GM12878 (cell line): ENCODE results near the gene GMCL2. TPM values are rescaled to one million over a fixed set of nuclear protein-coding genes. Genes with fewer than 3 reads are reported as not detected.

Experiments
- ATAC-seq: fragments of 200-7000 bp; cut with Tn5 transposase; 3 replicates; pipeline ENCODE4 v1.9.1; 2020; ENCODE audit warnings: mild to moderate bottlenecking, moderate library complexity
- BruUV-seq: library from RNA; stranded (reverse); fragments of 400-500 nt; replicated peaks from 2 replicates; lab custom pipeline; 2021; lab: Mats Ljungman, UMichigan
- CTCF ChIA-PET: fragments of 300-600 bp; sonication (Branson Sonifier 250); formaldehyde crosslinking; extraction: SDS; loops from one replicate; lab custom pipeline; 2021; ENCODE audit warnings: inconsistent platforms; lab: Yijun Ruan, JAX
- POLR2A ChIA-PET: fragments of 350-600 bp; formaldehyde crosslinking; extraction: SDS; loops from one replicate; lab custom pipeline; 2021; ENCODE audit warnings: inconsistent platforms; lab: Charles Lee
- RAD21 ChIA-PET: fragments of 300-600 bp; sonication (Branson Sonifier 250); formaldehyde crosslinking; loops from one replicate; lab custom pipeline; 2023; ENCODE audit warnings: antibody characterized with exemption; ENCODE audit not compliant: unreplicated experiment; lab: Charles Lee
- SMC1A ChIA-PET: fragments of 300-600 bp; sonication (Branson Sonifier 250); formaldehyde crosslinking; loops from one replicate; lab custom pipeline; 2023; ENCODE audit not compliant: unreplicated experiment, uncharacterized antibody; lab: Charles Lee
- DNase-seq: peaks from one replicate; pipeline ENCODE4 v3.0.0-alpha.2; 2011; ENCODE audit warnings: low read depth, low spot score
- FAIRE-seq: peaks from 3 replicates; lab custom pipeline; 2011; peaks lifted over from hg19 to GRCh38; lab: Jason Lieb, UNC
- H2AFZ ChIP-seq: 2 replicates; pipeline ENCODE4 v1.6.0; 2011; ENCODE audit warnings: low read depth, low read length, control low read depth; ENCODE audit not compliant: control insufficient read depth
- H3K27ac ChIP-seq: 2 replicates; pipeline ENCODE4 v1.5.1; 2011; ENCODE audit warnings: control low read depth; ENCODE audit not compliant: control insufficient read depth, insufficient read depth
- H3K27me3 ChIP-seq, 2 experiments: replicated peaks in 1 of 2; 2 replicates each; pipeline versions ENCODE4 v1.6.0 to v1.6.1; 2011; ENCODE audit warnings: low read length in 1 of 2; ENCODE audit not compliant: control insufficient read depth in 2 of 2, insufficient read depth in 2 of 2
- H3K36me3 ChIP-seq, 2 experiments: 2 replicates each; pipeline ENCODE4 v1.5.1; 2011; ENCODE audit warnings: low read length in 1 of 2; ENCODE audit not compliant: control insufficient read depth in 2 of 2, insufficient read depth in 2 of 2
- H3K4me1 ChIP-seq: 2 replicates; pipeline ENCODE4 v1.6.1; 2011; ENCODE audit warnings: mild to moderate bottlenecking, low read length, moderate library complexity, mixed read lengths; ENCODE audit not compliant: control insufficient read depth, insufficient read depth
- H3K4me2 ChIP-seq: 2 replicates; pipeline ENCODE4 v1.6.0; 2011; ENCODE audit warnings: control low read depth; ENCODE audit not compliant: control insufficient read depth, insufficient read depth
- H3K4me3 ChIP-seq: fragments of 200-600 bp; sonication (generic); 2 replicates; pipeline ENCODE4 v1.5.1; 2016
- H3K79me2 ChIP-seq: 2 replicates; pipeline ENCODE4 v1.6.0; 2011; ENCODE audit warnings: low read length; ENCODE audit not compliant: control insufficient read depth, insufficient read depth
- H3K9ac ChIP-seq: 2 replicates; pipeline ENCODE4 v1.8.0; 2011; ENCODE audit warnings: low read length, control low read depth, mixed read lengths; ENCODE audit not compliant: control insufficient read depth, insufficient read depth
- H3K9me3 ChIP-seq: replicated peaks from 3 replicates; pipeline ENCODE4 v1.5.1; 2011; ENCODE audit warnings: mild to moderate bottlenecking, low read length; ENCODE audit not compliant: control insufficient read depth, insufficient read depth
- H4K20me1 ChIP-seq: 2 replicates; pipeline ENCODE4 v1.6.0; 2011; ENCODE audit not compliant: control insufficient read depth, insufficient read depth
- BACH1 ChIP-seq: fragments of 450-650 bp; IDR thresholded peaks from 2 replicates; pipeline ENCODE4 v1.6.1; 2017; ENCODE audit warnings: mild to moderate bottlenecking, borderline replicate concordance
- CREM ChIP-seq: IDR thresholded peaks from 2 replicates; pipeline ENCODE4 v1.6.1; 2014; ENCODE audit warnings: antibody characterized with exemption, low read depth
- EED ChIP-seq: sonication (generic); IDR thresholded peaks from 2 replicates; pipeline ENCODE4 v1.6.1; 2016; ENCODE audit warnings: antibody characterized with exemption, low read depth
- EZH2 ChIP-seq: IDR thresholded peaks from 2 replicates; pipeline ENCODE4 v1.6.1; 2012; ENCODE audit warnings: low read depth, mild to moderate bottlenecking, control low read depth, inconsistent platforms, low read length, borderline replicate concordance; ENCODE audit not compliant: control insufficient read depth
- IRF5 ChIP-seq: fragments of 450-650 bp; IDR thresholded peaks from 2 replicates; pipeline ENCODE4 v1.6.1; 2017; ENCODE audit warnings: borderline replicate concordance
- JUND ChIP-seq: IDR thresholded peaks from 2 replicates; pipeline ENCODE4 v1.6.1; 2012; ENCODE audit warnings: low read depth, mild to moderate bottlenecking, low read length, improper control_type of control experiment, moderate library complexity
- MXI1 ChIP-seq: fragments of 150-350 bp; IDR thresholded peaks from 2 replicates; pipeline ENCODE4 v1.6.1; 2011; ENCODE audit warnings: low read depth, mild to moderate bottlenecking, inconsistent platforms, low read length, improper control_type of control experiment
- MYB ChIP-seq: fragments of 150-350 bp; IDR thresholded peaks from 2 replicates; pipeline ENCODE4 v1.6.1; 2014; ENCODE audit warnings: mild to moderate bottlenecking, low read depth, low read length, borderline replicate concordance
- NKRF ChIP-seq: fragments of 450-650 bp; conservative IDR thresholded peaks from 2 replicates; pipeline ENCODE4 v1.6.1; 2017; ENCODE audit warnings: mild to moderate bottlenecking, moderate library complexity
- PKNOX1 ChIP-seq: fragments of 450-650 bp; IDR thresholded peaks from 2 replicates; pipeline ENCODE4 v1.6.1; 2016; ENCODE audit warnings: mild to moderate bottlenecking
- RELA ChIP-seq: fragments of 450-650 bp; IDR thresholded peaks from 2 replicates; pipeline ENCODE4 v1.8.0; 2014; ENCODE audit warnings: borderline replicate concordance; ENCODE audit not compliant: partially characterized antibody
- SMAD5 ChIP-seq: IDR thresholded peaks from 2 replicates; pipeline ENCODE4 v1.6.1; 2016; ENCODE audit warnings: antibody characterized with exemption, low read depth
- TARDBP ChIP-seq: IDR thresholded peaks from 2 replicates; pipeline ENCODE4 v1.6.1; 2016; ENCODE audit warnings: borderline replicate concordance
- WGBS: methylation state at CpG from one replicate; pipeline ENCODE4 v1.1.6; 2016; ENCODE audit warnings: low lambda C conversion rate; ENCODE audit not compliant: insufficient replicate concordance, insufficient coverage; ENCODE audit errors: missing lambda C conversion rate; 5-methylcytosine and 5-hydroxymethylcytosine counted together
- in situ Hi-C: fragments of 300-500 bp; cut with MboI; formaldehyde crosslinking; loops from 9 replicates; pipeline ENCODE4 v1.14.3; 2018; ENCODE audit warnings: mixed read lengths
- intact Hi-C: fragments of 100-400 bp; cut with micrococcal nuclease; formaldehyde crosslinking; loops from one replicate; pipeline ENCODE4 v1.14.2; 2022; ENCODE audit not compliant: unreplicated experiment
- polyA plus RNA-seq, 11 experiments: library from polyadenylated mRNA; depleted of rRNA in 4 of 11; unstranded in 6 of 11; stranded (reverse) in 5 of 11; fragments of >200 nt; fragmentation: Nextera tagmentation in 4 of 11; fragmentation: Illumina TruSeq in 1 of 11; extraction: Ambion mirVana in 4 of 11; extraction: Trizol in 1 of 11; gene quantifications; 1 replicate in 1 of 11; 2 replicates in 10 of 11; pipeline versions ENCODE4 v1.2.1 to v1.2.3, GENCODE V29; 2011 to 2016; ENCODE audit warnings: inconsistent platforms in 2 of 11, missing spikeins in 2 of 11, low read depth in 1 of 11
- total RNA-seq, 4 experiments: library from RNA; depleted of rRNA in 3 of 4; stranded (reverse); fragments of >200 nt in 3 of 4; fragmentation: Illumina TruSeq in 1 of 4; extraction: Trizol in 1 of 4; gene quantifications; 2 replicates each; pipeline versions ENCODE4 v1.2.1 to v1.2.3, GENCODE V29; 2013 to 2021
- TF ChIP-seq, protein P1 (sequence below): fragments of 450-650 bp; IDR thresholded peaks from 2 replicates; pipeline ENCODE4 v1.6.1; 2017; ENCODE audit warnings: antibody characterized with exemption, mild to moderate bottlenecking, moderate library complexity
- TF ChIP-seq, protein P2 (sequence below): fragments of 450-650 bp; IDR thresholded peaks from 2 replicates; pipeline ENCODE4 v1.6.1; 2018; ENCODE audit warnings: mild to moderate bottlenecking, low read depth, moderate library complexity; ENCODE audit not compliant: partially characterized antibody

Gene GMCL2
- total and polyA plus RNA-seq, 10 of the 15 experiments (the other 5 are each of a cell fraction or from before 2014, with no cell fraction given), result 0.07 TPM; not detected in 9

DNA sequence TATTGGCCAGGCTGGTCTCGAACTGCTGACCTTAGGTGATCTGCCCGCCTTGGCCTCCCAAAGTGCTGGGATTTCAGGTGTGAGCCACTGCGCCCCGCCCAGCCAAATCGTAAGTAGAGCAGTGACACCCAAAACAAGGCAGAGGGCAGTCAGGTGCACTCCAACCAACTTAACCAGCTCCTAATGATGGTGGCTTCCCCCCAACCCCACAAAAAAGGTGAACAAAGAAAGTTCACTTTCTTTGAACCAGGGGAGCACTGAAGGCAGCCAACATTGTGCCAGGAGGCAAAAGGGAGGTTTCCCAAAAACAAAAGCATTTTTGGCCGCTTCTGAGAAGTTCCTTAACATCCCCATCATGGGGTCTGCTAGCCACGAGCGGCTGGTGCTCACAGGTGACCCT lies 9.6 kb downstream of the GMCL2 start:
- H3K27ac ChIP-seq, result no peak overlapping the region
- no peak overlapping the region for H2AFZ ChIP-seq
- POLR2A ChIA-PET, result no interaction called here
- H3K36me3 ChIP-seq, result no peaks in the 10 kb centered on the region
- FAIRE-seq, result no peak
- H3K4me2 ChIP-seq, result no peak overlapping the region
- in situ Hi-C loops, result no loop called here
- SMC1A ChIA-PET, result no interaction called here
- CTCF ChIA-PET, result no interaction called here
- no peaks in the 10 kb centered on the region for H4K20me1 ChIP-seq
- DNase-seq, result no peak
- no peaks in the 10 kb centered on the region for H3K4me1 ChIP-seq
- no peaks in the 10 kb centered on the region for H3K79me2 ChIP-seq
- intact Hi-C loops, result no loop called here
- H3K9me3 ChIP-seq, result no peaks in the 10 kb centered on the region
- H3K4me3 ChIP-seq, result no peak overlapping the region
- H3K9ac ChIP-seq, result no peak overlapping the region
- BruUV-seq, result no TSS peak
- no peaks in the 10 kb centered on the region; a peak in 1 of 4 replicates for H3K27me3 ChIP-seq
- 39% methylated on average over 8 of the region's 8 CpGs for WGBS
- RAD21 ChIA-PET, result no interaction called here
- ATAC-seq, result no peak
- TF ChIP-seq, protein P1, sequence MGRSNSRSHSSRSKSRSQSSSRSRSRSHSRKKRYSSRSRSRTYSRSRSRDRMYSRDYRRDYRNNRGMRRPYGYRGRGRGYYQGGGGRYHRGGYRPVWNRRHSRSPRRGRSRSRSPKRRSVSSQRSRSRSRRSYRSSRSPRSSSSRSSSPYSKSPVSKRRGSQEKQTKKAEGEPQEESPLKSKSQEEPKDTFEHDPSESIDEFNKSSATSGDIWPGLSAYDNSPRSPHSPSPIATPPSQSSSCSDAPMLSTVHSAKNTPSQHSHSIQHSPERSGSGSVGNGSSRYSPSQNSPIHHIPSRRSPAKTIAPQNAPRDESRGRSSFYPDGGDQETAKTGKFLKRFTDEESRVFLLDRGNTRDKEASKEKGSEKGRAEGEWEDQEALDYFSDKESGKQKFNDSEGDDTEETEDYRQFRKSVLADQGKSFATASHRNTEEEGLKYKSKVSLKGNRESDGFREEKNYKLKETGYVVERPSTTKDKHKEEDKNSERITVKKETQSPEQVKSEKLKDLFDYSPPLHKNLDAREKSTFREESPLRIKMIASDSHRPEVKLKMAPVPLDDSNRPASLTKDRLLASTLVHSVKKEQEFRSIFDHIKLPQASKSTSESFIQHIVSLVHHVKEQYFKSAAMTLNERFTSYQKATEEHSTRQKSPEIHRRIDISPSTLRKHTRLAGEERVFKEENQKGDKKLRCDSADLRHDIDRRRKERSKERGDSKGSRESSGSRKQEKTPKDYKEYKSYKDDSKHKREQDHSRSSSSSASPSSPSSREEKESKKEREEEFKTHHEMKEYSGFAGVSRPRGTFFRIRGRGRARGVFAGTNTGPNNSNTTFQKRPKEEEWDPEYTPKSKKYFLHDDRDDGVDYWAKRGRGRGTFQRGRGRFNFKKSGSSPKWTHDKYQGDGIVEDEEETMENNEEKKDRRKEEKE, result no peak
- TF ChIP-seq CREM, result no peak
- TF ChIP-seq NKRF, result no peak
- no peak for TF ChIP-seq IRF5
- TF ChIP-seq TARDBP, result no peak
- no peak for TF ChIP-seq BACH1
- no peak for TF ChIP-seq SMAD5
- no peak for TF ChIP-seq EZH2
- no peak for TF ChIP-seq MXI1
- TF ChIP-seq PKNOX1, result no peak
- TF ChIP-seq EED, result no peak
- TF ChIP-seq JUND, result no peak
- TF ChIP-seq RELA, result no peak
- TF ChIP-seq, protein P2, sequence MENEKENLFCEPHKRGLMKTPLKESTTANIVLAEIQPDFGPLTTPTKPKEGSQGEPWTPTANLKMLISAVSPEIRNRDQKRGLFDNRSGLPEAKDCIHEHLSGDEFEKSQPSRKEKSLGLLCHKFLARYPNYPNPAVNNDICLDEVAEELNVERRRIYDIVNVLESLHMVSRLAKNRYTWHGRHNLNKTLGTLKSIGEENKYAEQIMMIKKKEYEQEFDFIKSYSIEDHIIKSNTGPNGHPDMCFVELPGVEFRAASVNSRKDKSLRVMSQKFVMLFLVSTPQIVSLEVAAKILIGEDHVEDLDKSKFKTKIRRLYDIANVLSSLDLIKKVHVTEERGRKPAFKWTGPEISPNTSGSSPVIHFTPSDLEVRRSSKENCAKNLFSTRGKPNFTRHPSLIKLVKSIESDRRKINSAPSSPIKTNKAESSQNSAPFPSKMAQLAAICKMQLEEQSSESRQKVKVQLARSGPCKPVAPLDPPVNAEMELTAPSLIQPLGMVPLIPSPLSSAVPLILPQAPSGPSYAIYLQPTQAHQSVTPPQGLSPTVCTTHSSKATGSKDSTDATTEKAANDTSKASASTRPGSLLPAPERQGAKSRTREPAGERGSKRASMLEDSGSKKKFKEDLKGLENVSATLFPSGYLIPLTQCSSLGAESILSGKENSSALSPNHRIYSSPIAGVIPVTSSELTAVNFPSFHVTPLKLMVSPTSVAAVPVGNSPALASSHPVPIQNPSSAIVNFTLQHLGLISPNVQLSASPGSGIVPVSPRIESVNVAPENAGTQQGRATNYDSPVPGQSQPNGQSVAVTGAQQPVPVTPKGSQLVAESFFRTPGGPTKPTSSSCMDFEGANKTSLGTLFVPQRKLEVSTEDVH, result no peak
- TF ChIP-seq MYB, result no peak
